Ishikawa (cell line): ENCODE results near the gene OSBPL6.

ENCODE experiments used
- CEBPB ChIP-seq: IDR thresholded peaks from 2 replicates; pipeline ENCODE4 v1.6.1; 2012
- CREB1 ChIP-seq: IDR thresholded peaks from 2 replicates; pipeline ENCODE4 v1.6.1; 2012; ENCODE audit warnings: low read depth
- EP300 ChIP-seq: IDR thresholded peaks from 2 replicates; pipeline ENCODE4 v1.6.1; 2012; ENCODE audit warnings: borderline replicate concordance
- FOXM1 ChIP-seq: IDR thresholded peaks from 2 replicates; pipeline ENCODE4 v1.6.1; 2012; ENCODE audit warnings: low read depth, borderline replicate concordance
- TAF1 ChIP-seq: IDR thresholded peaks from 2 replicates; pipeline ENCODE4 v1.6.1; 2012; ENCODE audit warnings: low read depth, mild to moderate bottlenecking
- TEAD4 ChIP-seq: IDR thresholded peaks from 2 replicates; pipeline ENCODE4 v1.6.1; 2012
- YY1 ChIP-seq: IDR thresholded peaks from 2 replicates; pipeline ENCODE4 v1.6.1; 2012; ENCODE audit warnings: low read depth
- TF ChIP-seq, protein P1 (sequence below): IDR thresholded peaks from 2 replicates; pipeline ENCODE4 v1.6.1; 2012
- TF ChIP-seq, protein P2 (sequence below): IDR thresholded peaks from 2 replicates; pipeline ENCODE4 v1.6.1; 2012; ENCODE audit warnings: low read depth, mild to moderate bottlenecking

DNA sequence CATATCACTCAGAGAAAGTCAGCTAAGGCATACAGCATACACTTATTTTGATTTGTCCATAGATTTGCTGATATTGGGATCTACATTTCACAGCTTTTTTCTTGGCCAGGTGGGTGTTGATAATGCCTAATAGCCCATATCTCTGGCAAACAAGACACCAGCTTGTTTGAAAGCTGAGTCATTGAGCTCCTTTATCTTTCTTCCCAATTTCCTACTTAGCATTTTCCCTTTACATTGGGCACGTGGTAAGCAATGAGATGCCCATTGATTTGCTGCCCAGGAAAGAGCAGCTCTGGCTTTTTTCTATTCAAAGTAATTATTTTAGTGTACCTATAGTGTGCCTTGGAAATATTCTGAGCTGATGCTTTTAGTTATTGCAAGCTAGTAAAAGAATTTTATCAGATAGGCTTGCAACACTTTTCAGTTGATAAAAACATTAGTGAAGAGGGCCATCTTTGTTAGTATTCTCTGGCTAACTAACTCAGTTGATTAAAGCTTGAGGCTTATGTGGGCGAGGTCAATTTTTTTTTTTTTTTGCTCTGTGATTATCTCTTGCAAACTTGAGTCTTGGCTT lies 79.6 kb downstream of the OSBPL6 start:
- TF ChIP-seq, protein P1, sequence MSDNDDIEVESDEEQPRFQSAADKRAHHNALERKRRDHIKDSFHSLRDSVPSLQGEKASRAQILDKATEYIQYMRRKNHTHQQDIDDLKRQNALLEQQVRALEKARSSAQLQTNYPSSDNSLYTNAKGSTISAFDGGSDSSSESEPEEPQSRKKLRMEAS = no peak
- TF ChIP-seq YY1 = no peak
- TF ChIP-seq TAF1 = no peak
- TF ChIP-seq EP300 = no peak
- TF ChIP-seq FOXM1 = no peak
- TF ChIP-seq, protein P2, sequence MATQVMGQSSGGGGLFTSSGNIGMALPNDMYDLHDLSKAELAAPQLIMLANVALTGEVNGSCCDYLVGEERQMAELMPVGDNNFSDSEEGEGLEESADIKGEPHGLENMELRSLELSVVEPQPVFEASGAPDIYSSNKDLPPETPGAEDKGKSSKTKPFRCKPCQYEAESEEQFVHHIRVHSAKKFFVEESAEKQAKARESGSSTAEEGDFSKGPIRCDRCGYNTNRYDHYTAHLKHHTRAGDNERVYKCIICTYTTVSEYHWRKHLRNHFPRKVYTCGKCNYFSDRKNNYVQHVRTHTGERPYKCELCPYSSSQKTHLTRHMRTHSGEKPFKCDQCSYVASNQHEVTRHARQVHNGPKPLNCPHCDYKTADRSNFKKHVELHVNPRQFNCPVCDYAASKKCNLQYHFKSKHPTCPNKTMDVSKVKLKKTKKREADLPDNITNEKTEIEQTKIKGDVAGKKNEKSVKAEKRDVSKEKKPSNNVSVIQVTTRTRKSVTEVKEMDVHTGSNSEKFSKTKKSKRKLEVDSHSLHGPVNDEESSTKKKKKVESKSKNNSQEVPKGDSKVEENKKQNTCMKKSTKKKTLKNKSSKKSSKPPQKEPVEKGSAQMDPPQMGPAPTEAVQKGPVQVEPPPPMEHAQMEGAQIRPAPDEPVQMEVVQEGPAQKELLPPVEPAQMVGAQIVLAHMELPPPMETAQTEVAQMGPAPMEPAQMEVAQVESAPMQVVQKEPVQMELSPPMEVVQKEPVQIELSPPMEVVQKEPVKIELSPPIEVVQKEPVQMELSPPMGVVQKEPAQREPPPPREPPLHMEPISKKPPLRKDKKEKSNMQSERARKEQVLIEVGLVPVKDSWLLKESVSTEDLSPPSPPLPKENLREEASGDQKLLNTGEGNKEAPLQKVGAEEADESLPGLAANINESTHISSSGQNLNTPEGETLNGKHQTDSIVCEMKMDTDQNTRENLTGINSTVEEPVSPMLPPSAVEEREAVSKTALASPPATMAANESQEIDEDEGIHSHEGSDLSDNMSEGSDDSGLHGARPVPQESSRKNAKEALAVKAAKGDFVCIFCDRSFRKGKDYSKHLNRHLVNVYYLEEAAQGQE = no peak
- TF ChIP-seq TEAD4 = no peak
- TF ChIP-seq CREB1 = no peak
- TF ChIP-seq CEBPB = no peak
